PC-9 (cell line): Measurements from ENCODE around the gene RNF223. TPM values are rescaled to one million over a fixed set of nuclear protein-coding genes. Genes with fewer than 3 reads are reported as not detected.
A peak's percentile ranks its signal among the peaks of the same experiment; 100 is the strongest.
"Not testable (repeated sequence)": the region's sequence is repeated elsewhere in the genome, so short reads cannot be mapped to it uniquely, and the experiment has no call there.

Source experiments
- BruUV-seq: library from RNA; stranded (reverse); fragments of 400-500 nt; replicated peaks from 2 replicates; lab custom pipeline; 2021; lab: Mats Ljungman, UMichigan
- CTCF ChIA-PET: fragments of 300-600 bp; sonication (Branson Sonifier 250); formaldehyde crosslinking; loops from one replicate; lab custom pipeline; 2022; ENCODE audit warnings: antibody characterized with exemption; lab: Charles Lee
- POLR2A ChIA-PET: fragments of 300-600 bp; sonication (Branson Sonifier 250); formaldehyde crosslinking; loops from one replicate; lab custom pipeline; 2022; ENCODE audit warnings: antibody characterized with exemption; ENCODE audit not compliant: unreplicated experiment; lab: Charles Lee
- DNase-seq, 2 experiments: peaks; one replicate each; pipeline versions ENCODE4 v3.0.0 to v3.0.0-alpha.2; 2015 to 2022; ENCODE audit warnings: mixed read lengths in 1 of 2
- H2AFZ ChIP-seq: fragments of 200-600 bp; sonication (generic); 2 replicates; pipeline ENCODE4 v1.8.1; 2017; ENCODE audit warnings: antibody characterized with exemption
- H3F3A ChIP-seq: fragments of 200-600 bp; sonication (generic); 2 replicates; pipeline ENCODE4 v1.8.1; 2017; ENCODE audit warnings: antibody characterized with exemption, mild to moderate bottlenecking, low read depth; ENCODE audit not compliant: insufficient read depth
- H3K27ac ChIP-seq: fragments of 200-600 bp; sonication (generic); 2 replicates; pipeline ENCODE4 v1.6.1; 2016; ENCODE audit warnings: mixed run types
- H3K27me3 ChIP-seq: fragments of 200-600 bp; sonication (generic); 2 replicates; pipeline ENCODE4 v1.6.1; 2016; ENCODE audit warnings: low read depth, mixed run types; ENCODE audit not compliant: insufficient read depth
- H3K36me3 ChIP-seq: fragments of 200-600 bp; sonication (generic); 2 replicates; pipeline ENCODE4 v1.6.1; 2016; ENCODE audit warnings: low read depth, mixed run types
- H3K4me1 ChIP-seq: fragments of 200-600 bp; sonication (generic); replicated peaks from 2 replicates; pipeline ENCODE4 v1.6.1; 2016; ENCODE audit warnings: mixed run types; ENCODE audit not compliant: insufficient read depth
- H3K4me2 ChIP-seq: fragments of 200-600 bp; sonication (generic); 2 replicates; pipeline ENCODE4 v1.6.1; 2017; ENCODE audit warnings: mixed run types
- H3K4me3 ChIP-seq: fragments of 200-600 bp; sonication (generic); 2 replicates; pipeline ENCODE4 v1.6.1; 2016; ENCODE audit warnings: mixed run types
- H3K79me2 ChIP-seq: fragments of 200-600 bp; sonication (generic); 2 replicates; pipeline ENCODE4 v1.6.1; 2017; ENCODE audit warnings: low read depth, mixed run types
- H3K9me2 ChIP-seq: fragments of 200-600 bp; sonication (generic); 2 replicates; pipeline ENCODE4 v1.8.1; 2017; ENCODE audit warnings: mild to moderate bottlenecking; ENCODE audit not compliant: insufficient read depth
- H3K9me3 ChIP-seq: fragments of 200-600 bp; sonication (generic); 2 replicates; pipeline ENCODE4 v1.8.1; 2016; ENCODE audit warnings: low read depth; ENCODE audit not compliant: insufficient read depth
- H4K20me1 ChIP-seq: fragments of 200-600 bp; sonication (generic); 2 replicates; pipeline ENCODE4 v1.8.1; 2017; ENCODE audit not compliant: insufficient read depth
- EZH2 ChIP-seq: fragments of 200-600 bp; sonication (generic); IDR thresholded peaks from 2 replicates; pipeline ENCODE4 v1.8.0; 2017; ENCODE audit warnings: antibody characterized with exemption, low read depth
- intact Hi-C: fragments of 100-400 bp; cut with micrococcal nuclease; formaldehyde crosslinking; loops from one replicate; pipeline ENCODE4 v1.10.0; 2022; ENCODE audit not compliant: unreplicated experiment
- total RNA-seq: library from RNA; stranded (reverse); gene quantifications from 2 replicates; pipeline ENCODE4 v1.2.3, GENCODE V29; 2021
- TF ChIP-seq, protein P1 (sequence below): fragments of 200-600 bp; sonication (generic); conservative IDR thresholded peaks from 2 replicates; pipeline ENCODE4 v1.6.1; 2017; ENCODE audit warnings: mixed run types, antibody characterized with exemption, mild to moderate bottlenecking, moderate library complexity

Gene RNF223
- total RNA-seq, 1 experiment from 2014 or later: 3.6 TPM

DNA sequence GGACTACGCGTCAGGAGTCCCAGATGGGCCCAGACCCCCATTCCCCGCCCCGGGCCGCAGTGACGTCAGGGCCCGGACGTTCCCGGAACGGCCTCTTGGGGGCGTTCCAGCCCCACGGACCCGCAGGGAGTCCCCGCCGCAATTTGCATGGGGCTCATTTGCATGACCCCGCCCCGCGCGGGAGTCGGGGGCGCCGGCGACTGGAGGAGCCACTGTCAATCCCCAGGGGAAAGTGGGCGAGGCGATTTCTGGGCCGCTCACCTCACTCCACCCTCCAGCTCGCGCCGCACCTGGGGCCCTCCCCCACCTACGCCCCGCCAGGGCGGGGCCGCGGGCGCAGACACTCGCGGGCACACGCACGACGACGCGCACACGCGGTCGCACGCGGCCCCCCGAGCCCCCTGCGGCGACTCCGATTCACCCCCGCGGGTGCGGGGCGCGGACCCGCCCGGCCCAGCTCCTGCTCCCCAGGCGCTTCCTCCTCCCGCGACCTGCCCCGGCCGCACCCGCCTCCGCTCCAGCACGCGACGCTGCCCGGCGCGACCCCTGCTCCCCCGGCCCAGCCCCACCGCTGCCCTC is 41.0 kb downstream of the RNF223 start:
- no TSS peak for BruUV-seq
- Histone ChIP-seq H3K9me2 (no peaks in the 10 kb centered on the region), H4K20me1 (peaks cover 36% of the 10 kb centered on the region), H3K79me2 (no peaks in the 10 kb centered on the region), H3K27ac (no peak overlapping the region), H3F3A (peaks cover 5% of the 10 kb centered on the region; the same call in 1 of the 2 replicates), H2AFZ (no peak overlapping the region), H3K4me1 (no peaks in the 10 kb centered on the region), H3K9me3 (no peaks in the 10 kb centered on the region), H3K27me3 (no peaks in the 10 kb centered on the region), H3K4me3 (no peak overlapping the region), H3K36me3 (no peaks in the 10 kb centered on the region), H3K4me2 (no peak overlapping the region)
- intact Hi-C loops: no loop called here
- ChIA-PET POLR2A (no interaction called here), CTCF (no interaction called here)
- no peak for DNase-seq
- TF ChIP-seq EZH2: no peak
- TF ChIP-seq, protein P1, sequence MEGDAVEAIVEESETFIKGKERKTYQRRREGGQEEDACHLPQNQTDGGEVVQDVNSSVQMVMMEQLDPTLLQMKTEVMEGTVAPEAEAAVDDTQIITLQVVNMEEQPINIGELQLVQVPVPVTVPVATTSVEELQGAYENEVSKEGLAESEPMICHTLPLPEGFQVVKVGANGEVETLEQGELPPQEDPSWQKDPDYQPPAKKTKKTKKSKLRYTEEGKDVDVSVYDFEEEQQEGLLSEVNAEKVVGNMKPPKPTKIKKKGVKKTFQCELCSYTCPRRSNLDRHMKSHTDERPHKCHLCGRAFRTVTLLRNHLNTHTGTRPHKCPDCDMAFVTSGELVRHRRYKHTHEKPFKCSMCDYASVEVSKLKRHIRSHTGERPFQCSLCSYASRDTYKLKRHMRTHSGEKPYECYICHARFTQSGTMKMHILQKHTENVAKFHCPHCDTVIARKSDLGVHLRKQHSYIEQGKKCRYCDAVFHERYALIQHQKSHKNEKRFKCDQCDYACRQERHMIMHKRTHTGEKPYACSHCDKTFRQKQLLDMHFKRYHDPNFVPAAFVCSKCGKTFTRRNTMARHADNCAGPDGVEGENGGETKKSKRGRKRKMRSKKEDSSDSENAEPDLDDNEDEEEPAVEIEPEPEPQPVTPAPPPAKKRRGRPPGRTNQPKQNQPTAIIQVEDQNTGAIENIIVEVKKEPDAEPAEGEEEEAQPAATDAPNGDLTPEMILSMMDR: peak; percentile 25; the same call in 1 of the 2 replicates

DNA sequence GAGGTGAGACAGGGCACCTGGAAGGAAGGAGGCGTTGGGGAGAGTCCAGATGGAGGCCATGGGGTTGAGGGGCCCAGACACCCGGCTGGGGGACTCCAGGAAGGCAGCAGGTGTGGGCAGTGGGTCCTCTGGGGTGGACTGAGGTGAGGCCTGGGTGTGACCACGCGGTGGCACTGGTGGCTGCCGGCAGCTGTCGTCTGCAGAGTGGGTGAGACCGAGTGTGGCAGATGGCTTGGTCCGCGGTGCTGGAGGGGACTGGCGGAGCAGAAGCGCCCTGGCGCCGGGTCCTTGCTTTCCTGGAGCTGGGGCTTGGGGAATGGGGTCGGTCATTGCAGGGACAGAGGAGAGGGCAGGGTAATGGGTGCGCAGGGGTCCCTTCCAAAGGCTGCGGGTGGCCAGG is 41.7 kb downstream of the RNF223 start:
- Histone ChIP-seq H3F3A (no peaks in the 10 kb centered on the region), H2AFZ (no peak overlapping the region), H3K4me1 (no peaks in the 10 kb centered on the region), H3K4me2 (no peak overlapping the region), H3K9me3 (no peaks in the 10 kb centered on the region), H3K4me3 (no peak overlapping the region), H3K79me2 (0 out of 2 replicates have a peak, but pooled peaks cover under 1% of the 10 kb centered on the region), H3K9me2 (no peaks in the 10 kb centered on the region), H3K27me3 (no peaks in the 10 kb centered on the region), H3K27ac (no peak overlapping the region), H3K36me3 (no peaks in the 10 kb centered on the region), H4K20me1 (peaks cover 30% of the 10 kb centered on the region)
- TF ChIP-seq, protein P1: no peak
- no peak for TF ChIP-seq EZH2
- DNase-seq: no peak
- intact Hi-C loops: no loop called here
- ChIA-PET CTCF (no interaction called here), POLR2A (no interaction called here)
- no TSS peak for BruUV-seq

DNA sequence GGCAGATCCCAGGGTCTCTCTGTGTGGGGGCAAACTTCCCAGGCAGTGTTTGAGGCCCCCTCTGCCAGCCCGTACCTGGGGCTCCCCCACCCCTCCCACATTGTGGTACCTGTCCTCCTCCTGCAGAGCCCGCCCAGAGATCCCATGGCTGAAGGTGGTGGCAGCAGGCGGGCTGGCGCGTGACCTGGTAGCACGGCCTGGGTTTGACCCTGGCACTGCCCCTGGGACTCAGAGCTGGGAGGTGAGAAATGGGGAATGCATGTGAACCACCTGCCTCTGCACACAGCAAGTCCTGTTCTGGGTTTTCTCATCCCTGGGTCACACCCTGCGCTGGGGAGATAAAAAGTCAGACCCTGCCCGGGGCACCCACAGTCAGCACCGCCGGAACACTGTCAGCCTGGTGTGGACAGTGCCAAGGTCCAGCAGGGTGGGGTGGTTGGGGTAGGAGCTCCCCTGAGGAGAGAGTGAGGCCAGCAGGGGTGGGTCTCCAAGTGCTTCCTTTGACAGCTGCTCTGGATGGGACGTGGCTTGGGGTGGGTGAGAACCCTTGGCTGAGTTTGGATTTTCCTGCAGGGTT is 42.4 kb downstream of the RNF223 start:
- Histone ChIP-seq H3K4me1 (no peaks in the 10 kb centered on the region), H3F3A (no peaks in the 10 kb centered on the region), H4K20me1 (peaks cover 24% of the 10 kb centered on the region), H3K9me3 (no peaks in the 10 kb centered on the region), H3K27me3 (no peaks in the 10 kb centered on the region), H3K9me2 (no peaks in the 10 kb centered on the region), H3K27ac (no peak overlapping the region), H3K4me3 (no peak overlapping the region), H3K36me3 (no peaks in the 10 kb centered on the region), H3K79me2 (peaks cover 7% of the 10 kb centered on the region), H2AFZ (no peak overlapping the region), H3K4me2 (no peak overlapping the region)
- no peak for DNase-seq
- CTCF ChIA-PET: no interaction called here
- POLR2A ChIA-PET: no interaction called here
- intact Hi-C loops: no loop called here
- no TSS peak for BruUV-seq
- TF ChIP-seq, protein P1: no peak
- TF ChIP-seq EZH2: no peak

DNA sequence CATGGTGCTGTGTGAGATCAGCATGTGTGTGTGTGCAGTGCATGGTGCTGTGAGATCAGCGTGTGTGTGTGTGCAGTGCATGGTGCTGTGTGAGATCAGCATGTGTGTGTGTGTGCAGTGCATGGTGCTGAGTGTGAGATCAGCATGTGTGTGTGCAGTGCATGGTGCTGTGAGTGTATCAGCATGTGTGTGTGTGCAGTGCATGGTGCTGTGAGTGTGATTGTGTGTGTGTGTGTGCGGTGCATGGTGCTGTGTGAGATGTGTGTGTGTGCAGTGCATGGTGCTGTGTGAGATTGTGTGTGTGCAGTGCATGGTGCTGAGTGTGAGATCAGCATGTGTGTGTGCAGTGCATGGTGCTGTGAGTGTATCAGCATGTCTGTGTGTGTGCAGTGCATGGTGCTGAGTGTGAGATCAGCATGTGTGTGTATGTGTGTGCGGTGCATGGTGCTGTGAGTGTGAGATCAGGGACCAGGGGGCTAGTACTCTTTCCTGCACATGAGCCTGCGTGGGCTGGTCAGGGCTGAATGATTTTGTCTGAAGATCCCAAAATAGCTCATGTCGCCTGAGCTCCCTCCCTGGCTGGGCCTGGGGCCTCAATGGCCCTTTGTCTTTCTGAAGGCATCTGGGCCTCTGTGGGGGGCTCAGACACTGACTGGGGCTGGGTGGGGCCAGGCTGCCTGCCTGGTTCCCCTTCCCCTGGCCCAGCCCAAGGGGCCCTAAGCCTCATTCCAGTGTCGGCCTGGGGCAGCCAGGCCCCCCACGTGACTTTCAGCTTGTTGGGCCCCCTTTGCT is 43.0 kb downstream of the RNF223 start:
- Histone ChIP-seq H4K20me1 (peaks cover 22% of the 10 kb centered on the region), H3K79me2 (peaks cover 13% of the 10 kb centered on the region)
- intact Hi-C loops, H3K27me3 ChIP-seq, DNase-seq, POLR2A ChIA-PET, H2AFZ ChIP-seq, H3K9me3 ChIP-seq, H3K36me3 ChIP-seq, H3K4me2 ChIP-seq, H3F3A ChIP-seq, H3K4me3 ChIP-seq, H3K4me1 ChIP-seq, H3K9me2 ChIP-seq, CTCF ChIA-PET, BruUV-seq, H3K27ac ChIP-seq: not testable (repeated sequence)
